ENCODE measurements around the gene A3GALT2.

DNA sequence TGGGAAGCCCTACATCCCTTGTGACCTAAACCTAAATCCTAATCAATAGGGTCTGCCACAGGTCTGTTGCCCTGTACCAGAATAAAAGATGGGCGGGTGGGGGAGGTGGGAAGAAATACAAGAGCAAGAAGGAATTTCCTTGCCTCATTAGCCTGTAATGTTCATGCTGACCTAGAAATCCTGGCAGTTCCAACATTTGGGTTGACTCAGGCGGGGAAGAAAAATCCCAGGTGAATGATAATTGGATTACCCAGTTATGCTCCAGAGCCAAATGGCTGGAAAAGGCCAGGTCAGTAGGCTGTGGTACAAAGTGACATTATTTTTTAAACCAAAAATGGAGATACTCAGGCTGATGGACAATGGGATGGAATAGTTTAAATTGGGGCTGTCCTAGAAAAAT is 27.3 kb upstream of the A3GALT2 start:
- TF ChIP-seq, protein P1, sequence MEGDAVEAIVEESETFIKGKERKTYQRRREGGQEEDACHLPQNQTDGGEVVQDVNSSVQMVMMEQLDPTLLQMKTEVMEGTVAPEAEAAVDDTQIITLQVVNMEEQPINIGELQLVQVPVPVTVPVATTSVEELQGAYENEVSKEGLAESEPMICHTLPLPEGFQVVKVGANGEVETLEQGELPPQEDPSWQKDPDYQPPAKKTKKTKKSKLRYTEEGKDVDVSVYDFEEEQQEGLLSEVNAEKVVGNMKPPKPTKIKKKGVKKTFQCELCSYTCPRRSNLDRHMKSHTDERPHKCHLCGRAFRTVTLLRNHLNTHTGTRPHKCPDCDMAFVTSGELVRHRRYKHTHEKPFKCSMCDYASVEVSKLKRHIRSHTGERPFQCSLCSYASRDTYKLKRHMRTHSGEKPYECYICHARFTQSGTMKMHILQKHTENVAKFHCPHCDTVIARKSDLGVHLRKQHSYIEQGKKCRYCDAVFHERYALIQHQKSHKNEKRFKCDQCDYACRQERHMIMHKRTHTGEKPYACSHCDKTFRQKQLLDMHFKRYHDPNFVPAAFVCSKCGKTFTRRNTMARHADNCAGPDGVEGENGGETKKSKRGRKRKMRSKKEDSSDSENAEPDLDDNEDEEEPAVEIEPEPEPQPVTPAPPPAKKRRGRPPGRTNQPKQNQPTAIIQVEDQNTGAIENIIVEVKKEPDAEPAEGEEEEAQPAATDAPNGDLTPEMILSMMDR (IDR thresholded peaks at IDR 0.05; ENCODE audit: low read depth, low read length, poor library complexity, severe bottlenecking), result no peak
- TF ChIP-seq EZH2phosphoT487 (IDR thresholded peaks at IDR 0.05; ENCODE audit: borderline replicate concordance, low read length), result no peak
